Measurements from ENCODE around the gene PDLIM5. TPM values are rescaled to one million over a fixed set of nuclear protein-coding genes. Genes with fewer than 3 reads are reported as not detected.
A peak's percentile ranks its signal among the peaks of the same experiment; 100 is the strongest.

Gene PDLIM5
- polyA plus RNA-seq, 1 donor = 52.2 TPM

- no peak for DNase-seq
Observed at GRCh38 chr4:94559351-94559806, 107.6 kb downstream of the PDLIM5 start.

GRCh38 chr4:94561249-94562024, 109.7 kb downstream of the PDLIM5 start:
- no peak for DNase-seq

GRCh38 chr4:94562285-94562684, 110.5 kb downstream of the PDLIM5 start:
- no peak for DNase-seq

GRCh38 chr4:94564252-94564651, 112.5 kb downstream of the PDLIM5 start:
- no peak for DNase-seq

- no peak for DNase-seq
Observed at GRCh38 chr4:94566420-94566819, 114.7 kb downstream of the PDLIM5 start.

GRCh38 chr4:94567811-94568210, 116.1 kb downstream of the PDLIM5 start:
- DNase-seq = no peak

GRCh38 chr4:94570558-94570957, 118.8 kb downstream of the PDLIM5 start:
- peak; percentile 36 for DNase-seq

- DNase-seq = no peak
Observed at GRCh38 chr4:94571298-94571697, 119.6 kb downstream of the PDLIM5 start.

- DNase-seq = no peak
Observed at GRCh38 chr4:94571715-94572114, 120.0 kb downstream of the PDLIM5 start.

- no peak for DNase-seq
Observed at GRCh38 chr4:94574050-94574449, 122.3 kb downstream of the PDLIM5 start.

- no peak for DNase-seq
Observed at GRCh38 chr4:94574616-94575015, 122.9 kb downstream of the PDLIM5 start.

GRCh38 chr4:94575652-94576051, 123.9 kb downstream of the PDLIM5 start:
- DNase-seq = no peak

GRCh38 chr4:94576210-94576609, 124.5 kb downstream of the PDLIM5 start:
- no peak for DNase-seq

- no peak for DNase-seq
Observed at GRCh38 chr4:94577136-94577535, 125.4 kb downstream of the PDLIM5 start.

GRCh38 chr4:94578195-94578594, 126.5 kb downstream of the PDLIM5 start:
- no peak for DNase-seq

GRCh38 chr4:94581766-94582165, 130.0 kb downstream of the PDLIM5 start:
- DNase-seq = no peak

- DNase-seq = no peak
Observed at GRCh38 chr4:94582517-94582916, 130.8 kb downstream of the PDLIM5 start.

GRCh38 chr4:94583914-94584641, 132.3 kb downstream of the PDLIM5 start:
- DNase-seq = no peak

GRCh38 chr4:94588896-94589693, 137.4 kb downstream of the PDLIM5 start:
- DNase-seq = peak; percentile 36

- no peak for DNase-seq
Observed at GRCh38 chr4:94590493-94590892, 138.8 kb downstream of the PDLIM5 start.

- no peak for DNase-seq
Observed at GRCh38 chr4:94591289-94591688, 139.5 kb downstream of the PDLIM5 start.

GRCh38 chr4:94595013-94595412, 143.3 kb downstream of the PDLIM5 start:
- no peak for DNase-seq

All from left kidney (tissue), 2 donors.